ENCODE results near the gene DTL.

The DTL gene

DNA sequence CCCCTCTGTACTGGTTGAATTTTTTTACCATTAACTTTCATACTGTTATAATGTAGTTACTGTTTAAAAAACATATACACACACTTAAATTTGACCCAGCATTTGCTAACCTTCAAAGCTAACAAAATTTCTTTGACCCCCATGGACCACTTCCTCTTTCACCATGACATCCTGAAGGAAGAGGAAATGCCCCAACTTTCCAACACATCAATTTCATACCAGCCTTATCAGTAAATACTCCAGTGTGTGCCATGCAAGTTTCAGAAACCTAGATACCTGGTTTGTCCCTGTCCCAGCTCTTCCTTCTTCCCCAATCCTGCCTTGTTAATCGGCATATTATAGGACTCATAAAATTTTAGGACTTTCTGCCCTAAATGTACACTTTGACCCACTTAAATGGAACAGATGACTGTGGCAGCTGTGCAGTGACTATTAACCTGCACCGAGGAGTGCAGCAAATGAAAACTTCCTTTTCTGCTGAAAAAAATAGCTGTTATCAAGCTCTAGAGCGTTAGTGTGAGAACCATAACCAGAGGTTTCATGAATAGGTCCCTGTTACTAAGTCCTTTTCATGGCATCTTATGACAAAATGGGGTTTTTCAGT, 54.1 kb downstream of the DTL start:
- no peak for DNase-seq (ENCODE audit: low read depth in 1 of 2, low spot score in 1 of 2)

DNA sequence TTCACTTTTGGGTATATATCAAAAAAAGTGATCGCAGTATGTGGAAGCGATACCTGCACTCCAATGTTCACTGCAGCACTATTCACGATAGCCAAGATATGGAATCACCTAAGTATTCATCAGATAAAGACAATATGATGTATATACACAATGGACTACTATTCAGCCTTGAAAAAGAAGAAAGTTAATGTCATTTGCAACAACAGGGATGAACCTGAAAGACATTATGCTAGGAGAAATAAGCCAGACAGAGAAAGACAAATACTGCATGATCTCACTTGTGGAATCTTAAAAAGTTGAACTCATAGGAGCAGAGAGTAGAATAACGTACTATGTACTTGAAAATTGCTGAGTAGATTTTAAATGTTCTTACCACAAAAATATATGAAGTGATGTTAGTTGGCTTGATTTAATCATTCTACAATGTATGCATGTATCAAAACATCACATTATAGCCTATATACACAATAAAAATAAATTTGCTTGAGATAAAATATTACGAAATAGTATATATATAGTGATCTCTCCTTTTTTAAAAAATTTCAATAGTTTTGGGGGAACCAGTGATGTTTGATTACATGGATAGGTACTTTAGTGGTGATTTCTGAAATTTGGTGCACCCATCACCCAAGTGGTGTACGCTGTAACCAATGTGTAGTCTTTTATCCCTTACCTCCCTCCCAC, 56.0 kb downstream of the DTL start:
- no peak for DNase-seq (ENCODE audit: low read depth in 1 of 2, low spot score in 1 of 2)

DNA sequence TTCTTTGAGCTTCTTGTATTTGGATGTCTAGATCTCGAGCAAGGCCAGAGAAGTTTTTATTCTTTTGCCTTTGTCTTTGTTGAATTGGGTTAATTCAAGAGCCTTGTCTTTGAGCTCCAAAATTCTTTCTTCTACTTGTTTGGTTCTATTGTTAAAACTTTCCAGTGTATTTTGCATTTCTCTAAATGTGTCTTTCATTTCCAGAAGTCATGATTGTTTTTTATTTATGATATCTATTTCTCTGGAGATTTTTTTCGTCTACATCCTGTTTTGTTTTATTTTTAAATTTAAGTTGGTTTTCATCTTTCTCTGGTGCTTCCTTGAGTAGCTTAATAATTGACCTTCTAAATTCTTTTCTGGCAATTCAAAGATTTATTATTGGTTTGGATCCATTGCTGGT, 61.8 kb downstream of the DTL start:
- DNase-seq (ENCODE audit: low read depth in 1 of 2, low spot score in 1 of 2), result no peak

DNA sequence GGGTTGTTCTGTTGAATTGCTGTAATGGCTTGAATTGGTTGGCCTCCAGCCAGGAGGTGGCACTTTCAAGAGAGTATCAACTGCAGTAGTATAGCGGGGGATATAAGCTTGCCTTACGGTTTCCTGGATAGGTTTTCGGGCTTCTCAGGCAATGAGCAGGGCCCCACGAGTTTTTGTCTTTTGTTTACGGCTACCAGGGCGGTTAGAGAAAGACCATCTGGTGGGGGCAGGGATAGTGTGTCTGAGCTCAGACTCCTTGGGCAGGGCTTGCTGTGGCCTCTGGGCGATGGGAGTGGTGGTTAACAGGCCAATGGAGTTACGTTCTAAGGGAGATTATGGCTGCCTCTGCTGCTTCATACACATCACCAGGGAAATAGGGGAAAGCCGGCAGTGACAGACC, 62.8 kb downstream of the DTL start:
- no peak for DNase-seq (ENCODE audit: low read depth in 1 of 2, low spot score in 1 of 2)

DNA sequence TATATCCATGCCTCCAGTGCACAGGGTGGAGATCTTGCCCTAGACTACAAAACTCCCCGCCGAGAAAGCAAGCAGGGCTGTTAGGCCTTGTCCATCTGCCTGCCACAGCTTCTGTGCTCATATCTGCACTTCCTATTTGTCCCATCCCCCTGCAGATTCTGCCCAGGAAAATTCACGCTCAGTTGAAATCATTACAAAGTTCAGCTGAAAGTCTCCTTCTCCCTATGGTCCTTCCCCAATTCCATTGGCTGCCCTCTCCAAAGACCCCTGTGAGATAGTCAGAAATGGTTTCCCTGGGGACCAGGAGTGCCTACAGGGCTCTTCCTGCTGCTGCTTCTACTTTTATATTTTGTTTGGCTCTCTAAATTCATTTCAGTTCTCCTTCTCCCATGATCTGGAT, 63.2 kb downstream of the DTL start:
- DNase-seq (ENCODE audit: low read depth in 1 of 2, low spot score in 1 of 2), result no peak

DNA sequence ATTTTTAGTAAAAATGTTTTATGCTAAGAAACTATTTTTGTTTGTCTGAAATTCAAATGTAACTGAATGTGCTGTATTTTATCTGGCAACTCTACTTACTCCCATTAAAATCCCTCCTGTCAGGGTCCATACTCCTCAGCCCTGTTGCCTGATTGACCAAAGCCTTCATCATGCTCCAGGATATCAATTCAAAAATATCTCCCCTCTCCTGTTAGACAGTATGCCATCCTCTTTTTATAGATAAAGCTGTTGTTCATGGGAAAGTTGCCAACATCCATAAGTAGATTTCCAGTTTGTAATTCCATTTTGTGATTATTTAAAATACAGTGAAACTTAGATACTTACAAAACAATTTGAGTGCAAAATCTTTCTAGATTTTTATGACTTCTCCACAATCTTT, 65.7 kb downstream of the DTL start:
- DNase-seq (ENCODE audit: low read depth in 1 of 2, low spot score in 1 of 2), result no peak

DNA sequence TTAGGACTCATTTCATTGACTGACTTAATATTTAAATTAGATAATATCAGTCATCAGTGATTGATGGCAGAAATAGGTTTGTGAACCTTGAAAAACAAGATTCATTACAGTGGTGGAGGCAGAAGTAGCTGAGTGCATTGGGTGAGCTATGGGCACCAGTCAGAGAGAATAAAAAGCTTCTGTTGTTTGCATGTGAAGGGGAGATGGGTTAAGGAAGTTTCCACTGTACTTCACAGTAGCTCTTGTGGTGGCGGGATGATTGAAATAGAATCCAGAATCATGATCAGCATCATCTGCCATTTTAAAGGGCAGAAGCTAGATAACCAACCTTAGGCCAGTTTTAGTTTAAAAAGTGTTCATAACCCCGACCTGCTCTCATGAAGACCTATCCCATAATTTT, 66.2 kb downstream of the DTL start:
- DNase-seq (ENCODE audit: low read depth in 1 of 2, low spot score in 1 of 2), result no peak

DNA sequence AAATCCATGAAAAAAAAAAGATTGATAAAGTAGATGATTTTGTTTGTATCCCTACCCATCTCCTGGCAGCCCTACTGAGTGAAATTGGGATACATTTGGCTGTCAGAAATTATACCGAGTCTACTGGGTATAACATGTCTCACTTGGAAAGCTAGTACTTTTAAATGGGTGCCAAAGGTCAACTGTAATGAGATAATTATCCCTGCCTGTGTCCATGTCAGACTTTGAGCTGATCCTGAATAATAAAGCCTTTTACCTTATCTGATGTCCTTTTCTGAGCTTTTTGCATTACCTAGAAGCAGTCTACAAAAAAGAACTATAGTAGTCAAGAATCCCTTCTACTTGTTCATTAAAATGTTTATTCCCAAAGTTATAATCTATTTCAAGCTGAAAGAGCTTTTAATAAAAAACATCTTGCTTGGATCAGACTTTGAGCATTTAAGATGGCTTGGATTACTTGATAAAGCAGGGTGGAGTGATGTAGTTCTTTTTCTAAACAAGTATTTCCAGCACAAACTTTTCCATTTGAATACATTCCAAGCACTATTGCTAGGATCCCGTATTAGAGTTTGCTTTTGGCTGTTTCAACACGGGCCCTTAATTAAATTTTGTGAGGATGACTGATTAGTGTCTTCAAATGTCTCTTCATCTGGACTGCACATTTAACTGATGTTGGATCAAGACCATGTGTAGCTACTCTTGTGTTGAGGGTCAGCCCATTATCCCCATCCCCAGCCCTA, 69.2 kb downstream of the DTL start:
- no peak for DNase-seq (ENCODE audit: low read depth in 1 of 2, low spot score in 1 of 2)

DNA sequence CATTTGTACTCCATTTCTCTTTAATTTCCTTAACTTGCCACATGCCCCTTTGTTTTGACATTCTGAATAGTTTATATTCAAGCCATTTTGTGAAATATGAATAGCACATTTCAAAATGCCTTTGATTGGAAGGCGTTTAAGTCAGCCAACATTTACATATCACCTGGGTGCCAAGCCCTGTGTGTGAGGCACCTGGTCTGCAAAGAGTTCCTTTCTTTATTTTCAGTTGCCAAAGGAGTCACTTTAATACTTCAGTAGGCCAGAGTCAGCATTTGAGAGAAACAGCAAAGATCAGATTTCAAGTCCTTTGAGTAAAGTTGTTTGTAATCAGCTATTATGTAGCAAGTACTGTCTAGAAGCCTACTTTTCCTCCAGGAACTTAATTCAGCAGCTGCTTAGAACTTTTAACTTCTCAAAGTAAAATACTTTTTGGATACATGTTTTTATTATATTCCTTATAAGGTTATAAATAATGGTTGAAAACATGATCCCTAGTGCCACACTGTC, 70.8 kb downstream of the DTL start:
- DNase-seq (ENCODE audit: low read depth in 1 of 2, low spot score in 1 of 2), result no peak

DNA sequence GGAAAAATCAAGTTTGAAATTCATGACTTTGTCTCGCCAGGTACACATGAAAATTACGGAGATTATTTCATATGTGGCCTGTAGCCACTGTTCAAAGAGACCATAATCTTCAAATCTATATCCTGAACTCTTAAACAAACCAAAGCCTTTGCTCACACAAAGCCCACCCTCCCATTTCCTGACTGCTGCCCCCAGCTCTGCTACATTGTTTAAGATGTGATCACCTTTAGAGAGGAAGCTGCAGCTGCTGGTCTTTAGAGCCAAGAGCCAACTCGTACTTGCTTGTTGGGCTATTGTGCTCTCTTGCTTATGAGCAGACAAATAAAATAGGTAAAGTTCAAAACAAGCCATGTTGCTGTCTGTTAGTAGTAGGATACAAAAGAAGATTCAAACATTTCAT, 71.9 kb downstream of the DTL start:
- no peak for DNase-seq (ENCODE audit: low read depth in 1 of 2, low spot score in 1 of 2)

DNA sequence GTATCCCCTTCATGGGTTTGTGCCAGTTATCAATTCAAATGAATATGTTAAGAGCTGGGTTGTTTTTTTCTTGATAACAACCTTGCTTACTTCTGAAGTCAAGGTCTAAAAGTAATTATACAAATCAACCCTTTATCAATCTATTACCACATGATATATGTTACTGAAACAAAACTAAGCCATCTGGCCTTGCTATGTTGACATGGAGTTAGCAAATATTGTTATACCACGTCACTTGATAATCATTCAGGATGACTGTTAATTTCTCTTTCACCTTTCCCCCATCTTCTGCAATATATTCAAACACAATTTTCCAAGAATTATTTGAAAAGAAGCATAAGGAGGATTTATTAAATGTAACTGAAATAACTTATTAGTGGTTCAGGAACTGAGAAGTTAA, 72.6 kb downstream of the DTL start:
- no peak for DNase-seq (ENCODE audit: low read depth in 1 of 2, low spot score in 1 of 2)

DNA sequence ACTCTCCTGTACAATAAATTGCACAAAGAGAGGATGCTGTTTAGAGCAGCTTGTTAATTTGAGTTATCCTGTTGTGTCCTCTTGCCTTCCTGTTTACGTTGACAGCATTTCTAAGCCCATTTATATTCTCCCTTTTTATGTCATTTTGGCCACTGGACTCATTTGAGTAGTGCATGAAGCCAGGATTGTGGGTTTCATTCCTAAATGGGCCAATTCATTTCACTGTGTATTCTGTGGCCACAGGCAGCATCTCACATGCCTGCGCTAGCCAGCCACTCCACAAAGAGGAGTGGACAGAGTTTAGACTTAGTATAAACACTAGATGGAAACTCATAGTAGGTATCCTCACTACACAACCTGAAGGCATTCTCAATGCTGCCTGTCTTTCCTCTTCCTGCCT, 73.4 kb downstream of the DTL start:
- DNase-seq (ENCODE audit: low read depth in 1 of 2, low spot score in 1 of 2), result no peak

DNA sequence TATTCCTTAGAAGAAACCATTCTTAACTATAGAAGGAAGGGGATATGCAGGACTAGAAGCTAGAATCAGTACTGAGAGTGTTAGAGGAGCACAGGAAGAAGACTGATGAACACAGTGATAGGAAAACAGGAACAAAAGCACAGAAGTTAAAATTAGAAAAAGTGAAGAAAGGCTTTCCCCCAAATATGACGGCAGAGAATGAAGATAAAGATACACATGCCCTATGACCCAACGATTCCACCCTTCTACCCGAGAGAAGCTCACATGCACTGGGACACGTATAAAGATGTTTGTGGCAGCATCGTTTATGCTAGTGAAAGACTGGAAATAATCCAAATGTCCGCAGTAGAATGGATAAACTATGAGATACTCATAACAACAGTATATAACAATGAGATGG, 74.2 kb downstream of the DTL start:
- DNase-seq (ENCODE audit: low read depth in 1 of 2, low spot score in 1 of 2), result no peak

DNA sequence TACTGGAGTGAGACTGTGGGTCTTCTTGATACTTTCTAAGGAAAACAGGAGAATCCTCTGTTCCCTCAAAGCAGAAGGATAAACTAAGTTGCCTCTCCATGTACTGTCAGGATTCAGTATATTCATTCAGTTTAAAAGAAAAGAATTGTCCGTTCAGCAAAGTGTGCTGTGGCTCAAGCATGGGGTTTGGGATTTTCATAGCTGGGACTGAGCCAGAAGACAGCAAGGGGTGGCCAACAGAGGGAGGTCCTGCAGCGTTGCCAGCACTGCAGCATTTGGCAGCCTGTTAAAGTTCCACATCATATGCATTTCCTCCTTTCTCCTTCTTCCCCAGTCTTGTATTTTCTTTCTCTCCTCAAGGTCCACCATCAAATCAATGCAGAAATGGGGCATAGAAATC, 75.1 kb downstream of the DTL start:
- no peak for DNase-seq (ENCODE audit: low read depth in 1 of 2, low spot score in 1 of 2)

DNA sequence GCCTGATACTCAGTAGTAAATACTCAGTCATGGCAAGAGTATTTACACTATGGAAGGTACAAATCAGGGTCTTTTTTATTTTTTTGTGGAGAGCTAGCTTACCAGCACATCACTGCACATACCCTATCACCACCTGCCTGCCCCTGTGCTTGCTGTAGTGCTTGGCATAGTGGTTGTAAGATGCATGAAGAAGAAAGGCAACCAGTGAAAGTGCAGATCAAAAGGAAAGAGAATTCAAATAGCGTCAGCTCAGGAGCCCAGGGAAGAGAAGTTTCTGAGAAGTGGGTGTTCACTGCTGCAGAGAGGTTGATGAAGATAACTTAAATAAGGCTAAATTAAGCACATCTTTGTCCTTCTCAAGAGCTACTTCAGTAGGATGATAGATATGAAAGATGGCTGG, 76.0 kb downstream of the DTL start:
- DNase-seq (ENCODE audit: low read depth in 1 of 2, low spot score in 1 of 2), result no peak

DNA sequence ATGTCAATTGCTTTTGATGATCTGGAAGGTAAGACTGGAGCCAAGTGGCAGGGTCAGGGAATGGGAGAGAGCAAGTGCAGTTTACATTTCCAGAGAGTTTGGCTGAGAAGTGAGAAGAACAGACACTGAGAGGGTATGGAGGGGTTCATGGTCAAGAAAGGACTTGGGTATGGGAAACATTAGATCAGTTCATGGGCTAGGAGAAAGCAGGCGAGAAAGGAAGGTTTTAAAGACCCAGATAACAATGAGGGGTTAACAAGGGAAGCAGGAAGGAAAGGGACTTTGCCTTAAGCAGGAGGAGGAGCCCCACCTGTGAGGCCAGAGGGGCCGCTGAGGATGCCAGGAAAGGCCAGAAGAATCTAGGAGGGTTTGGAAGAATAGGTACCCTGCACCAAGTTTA, 78.2 kb downstream of the DTL start:
- no peak for DNase-seq (ENCODE audit: low read depth in 1 of 2, low spot score in 1 of 2)

DNA sequence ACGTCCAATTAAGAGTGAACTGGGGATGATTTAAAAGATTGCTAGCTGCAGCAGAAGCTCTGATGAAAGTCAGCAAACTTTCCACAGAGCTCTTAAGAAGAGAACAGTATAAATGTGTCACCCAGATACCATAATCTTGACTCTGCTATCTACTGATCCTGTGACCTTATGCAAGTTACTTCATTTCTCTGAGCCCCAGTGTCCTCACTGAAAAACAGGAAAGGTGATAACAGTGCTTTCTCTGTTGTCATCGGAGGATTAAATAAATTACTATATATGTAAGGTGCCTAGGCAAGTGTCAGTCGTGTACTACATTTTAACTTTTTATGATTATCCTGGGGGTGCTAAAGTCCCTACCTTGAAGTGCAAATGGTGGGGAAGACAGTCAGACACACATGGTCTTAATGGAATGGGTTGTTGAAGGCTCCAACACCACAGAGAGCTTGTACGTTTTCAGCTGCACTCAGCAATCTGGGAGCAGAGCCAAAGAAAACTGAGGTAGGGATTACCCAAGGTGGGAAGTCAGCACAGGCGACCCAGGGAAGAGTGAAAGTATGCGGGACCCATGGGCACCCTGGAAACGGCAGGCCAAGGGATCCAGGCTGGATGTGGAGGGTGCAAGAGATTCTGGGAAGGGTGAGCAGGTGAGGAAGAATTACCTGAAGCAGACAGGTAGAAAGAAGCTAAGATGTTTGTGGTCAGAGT, 82.8 kb downstream of the DTL start:
- DNase-seq (ENCODE audit: low read depth in 1 of 2, low spot score in 1 of 2), result no peak

DNA sequence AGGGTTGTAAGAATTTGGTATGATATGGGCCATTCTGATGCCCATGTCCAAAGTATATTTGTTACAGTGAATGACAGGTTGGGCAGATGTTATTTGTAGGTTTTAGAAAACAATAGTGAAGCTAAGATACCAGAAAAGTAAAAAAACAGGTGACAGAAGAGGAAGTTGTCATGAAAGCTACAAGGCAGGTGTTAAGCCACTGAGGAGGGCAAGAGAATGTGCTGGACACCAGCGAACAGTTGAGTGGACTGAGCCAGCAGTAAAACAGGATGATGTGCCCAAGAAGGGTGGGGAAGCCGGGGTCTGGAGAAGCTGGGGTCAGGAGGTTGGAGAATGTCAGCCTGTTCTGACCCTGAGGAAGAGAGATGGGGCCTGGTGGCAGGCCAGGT, 83.3 kb downstream of the DTL start:
- DNase-seq (ENCODE audit: low read depth in 1 of 2, low spot score in 1 of 2), result no peak

DNA sequence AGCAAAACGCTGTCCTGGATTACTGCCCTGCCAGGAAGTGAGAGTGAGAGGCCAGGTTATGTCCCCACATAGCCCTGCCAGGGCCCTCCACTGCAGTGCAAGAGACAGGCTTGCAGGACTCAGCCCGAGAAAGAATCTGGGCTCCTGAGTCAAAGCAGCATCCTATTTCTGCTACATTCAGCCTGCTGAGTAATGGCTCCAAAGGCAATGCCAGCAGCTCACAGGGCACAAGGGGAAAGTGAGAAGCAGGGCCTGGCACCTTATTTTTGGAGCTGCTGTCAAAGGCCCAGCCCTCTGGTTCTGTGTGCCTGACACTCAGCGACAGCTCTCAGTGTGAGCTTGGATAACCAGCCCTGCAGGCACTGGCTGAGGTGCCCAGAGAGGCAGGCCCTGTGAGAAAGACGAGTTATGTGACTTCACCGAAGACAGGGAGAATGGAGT, 83.9 kb downstream of the DTL start:
- no peak for DNase-seq (ENCODE audit: low read depth in 1 of 2, low spot score in 1 of 2)

DNA sequence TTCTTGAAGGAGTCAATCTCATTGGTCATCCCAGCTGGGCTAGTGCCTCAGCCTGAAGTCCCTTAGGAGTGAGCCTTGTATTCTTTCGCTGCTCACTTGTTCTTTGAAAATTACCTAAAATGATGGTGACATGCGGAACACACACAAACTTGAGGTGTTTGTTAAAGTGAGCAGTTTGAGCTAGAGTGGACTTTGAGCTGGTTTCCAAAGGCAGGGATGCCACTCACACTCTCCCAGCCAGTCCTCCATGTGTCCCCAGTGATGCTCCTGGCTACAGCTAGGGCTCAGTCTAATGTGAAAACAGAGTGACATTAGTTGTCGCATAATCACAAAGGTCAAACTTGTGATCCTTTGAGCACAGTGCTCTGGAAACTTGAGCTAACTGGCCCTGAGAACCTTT, 84.3 kb downstream of the DTL start:
- DNase-seq (ENCODE audit: low read depth in 1 of 2, low spot score in 1 of 2), result no peak

DNA sequence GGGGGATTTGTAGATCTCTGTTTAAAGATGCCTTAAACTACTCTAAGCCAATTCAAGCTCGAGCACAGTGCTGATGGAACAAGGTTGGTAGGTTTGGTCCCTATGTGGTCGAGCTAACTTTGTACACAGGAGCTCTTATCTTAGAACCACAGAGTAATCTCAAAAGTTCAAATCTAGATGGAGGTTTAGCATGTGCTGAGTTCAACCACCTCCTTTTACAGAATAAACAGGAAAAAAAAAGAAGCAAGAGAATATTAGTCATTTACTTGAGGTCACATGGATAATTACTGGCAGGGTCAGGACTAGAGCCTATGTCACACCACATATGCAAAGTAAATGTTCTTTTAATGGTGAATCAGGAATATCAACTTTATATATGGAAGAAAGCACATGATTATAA, 86.2 kb downstream of the DTL start:
- DNase-seq (ENCODE audit: low read depth in 1 of 2, low spot score in 1 of 2), result no peak
